Smooth muscle cell of the brain vasculature (primary cell): ENCODE measurements around the gene SLC50A1.
"Not testable (repeated sequence)": the region's sequence is repeated elsewhere in the genome, so short reads cannot be mapped to it uniquely, and the experiment has no call there.

ENCODE experiments used
- DNase-seq: peaks from one replicate; pipeline ENCODE4 v3.0.0-alpha.2; 2012; ENCODE audit warnings: low read depth, low spot score

SLC50A1 gene

GRCh38 chr1:155116113-155116764, 19.4 kb upstream of the SLC50A1 start:
- DNase-seq, result no peak

- no peak for DNase-seq
Observed at GRCh38 chr1:155117610-155118009, 18.0 kb upstream of the SLC50A1 start.

- not testable (repeated sequence) for DNase-seq
Observed at GRCh38 chr1:155118090-155118489, 17.6 kb upstream of the SLC50A1 start.

- DNase-seq, result no peak
Observed at GRCh38 chr1:155120253-155120652, 15.4 kb upstream of the SLC50A1 start.

GRCh38 chr1:155121249-155121648, 14.4 kb upstream of the SLC50A1 start:
- no peak for DNase-seq

- DNase-seq, result no peak
Observed at GRCh38 chr1:155122308-155122707, 13.3 kb upstream of the SLC50A1 start.

- no peak for DNase-seq
Observed at GRCh38 chr1:155123801-155124200, 11.9 kb upstream of the SLC50A1 start.

GRCh38 chr1:155124503-155125463, 10.9 kb upstream of the SLC50A1 start:
- DNase-seq, result no peak

- DNase-seq, result no peak
Observed at GRCh38 chr1:155125511-155125945, 10.1 kb upstream of the SLC50A1 start.

GRCh38 chr1:155125946-155126555, 9.6 kb upstream of the SLC50A1 start:
- no peak for DNase-seq

- no peak for DNase-seq
Observed at GRCh38 chr1:155126556-155127104, 9.0 kb upstream of the SLC50A1 start.

- DNase-seq, result no peak
Observed at GRCh38 chr1:155127105-155127966, 8.3 kb upstream of the SLC50A1 start, which contains the start of gene EFNA1. TSS of gene EFNA1 (plus strand) at chr1:155127876. CDS start at chr1:155127978, 102 bp downstream.

- no peak for DNase-seq
Observed at GRCh38 chr1:155127967-155128754, 7.5 kb upstream of the SLC50A1 start.

- no peak for DNase-seq
Observed at GRCh38 chr1:155128755-155129473, 6.7 kb upstream of the SLC50A1 start.

- DNase-seq, result no peak
Observed at GRCh38 chr1:155130272-155131006, 5.2 kb upstream of the SLC50A1 start.

- no peak for DNase-seq
Observed at GRCh38 chr1:155131285-155131684, 4.4 kb upstream of the SLC50A1 start.

GRCh38 chr1:155131856-155132255, 3.8 kb upstream of the SLC50A1 start:
- no peak for DNase-seq

- no peak for DNase-seq
Observed at GRCh38 chr1:155133799-155134281, 1.8 kb upstream of the SLC50A1 start.

GRCh38 chr1:155134322-155134721, 1.3 kb upstream of the SLC50A1 start:
- no peak for DNase-seq
